Measurements from ENCODE around the gene CSMD2.

DNA sequence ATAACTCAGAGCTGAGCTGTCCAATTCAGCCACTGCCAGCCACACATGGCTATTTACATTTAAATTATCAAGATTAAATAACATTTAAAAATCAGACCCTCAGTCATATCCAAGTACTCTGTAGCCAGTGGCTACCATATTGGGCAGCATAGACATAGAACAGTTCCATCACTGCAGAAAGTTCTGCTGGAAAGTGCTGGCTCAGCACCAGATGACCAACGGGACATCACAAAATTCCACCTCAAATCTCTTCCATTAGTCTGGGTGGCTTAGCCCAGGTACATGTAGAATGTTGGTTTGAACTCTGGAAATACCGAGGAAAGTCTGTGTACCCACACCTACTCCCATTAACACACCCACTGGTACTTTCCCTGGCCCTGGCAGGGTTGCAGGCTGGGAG lies 563.3 kb downstream of the CSMD2 start:
- TF ChIP-seq ZNF274 (IDR thresholded peaks at IDR 0.05; ENCODE audit: low read depth, low read length) (no peak), YY1 (IDR thresholded peaks at IDR 0.05; ENCODE audit: insufficient read depth, insufficient read length) (no peak)

Data from NT2/D1 (cell line).